Glutamatergic neuron (in vitro differentiated cells): Measurements from ENCODE around the gene ZNF22. TPM values are rescaled to one million over a fixed set of nuclear protein-coding genes. Genes with fewer than 3 reads are reported as not detected.

Source experiments
- DNase-seq: peaks from one replicate; pipeline ENCODE4 v3.0.0; 2022
- H3K27ac Mint-ChIP-seq: one replicate; pipeline ENCODE4 v1.8.0; 2020; ENCODE audit warnings: mild to moderate bottlenecking, mixed read lengths, inconsistent platforms; ENCODE audit not compliant: unreplicated experiment
- H3K27me3 Mint-ChIP-seq: one replicate; pipeline ENCODE4 v1.8.0; 2020; ENCODE audit warnings: mild to moderate bottlenecking, moderate library complexity, mixed read lengths, inconsistent platforms; ENCODE audit not compliant: unreplicated experiment
- H3K36me3 Mint-ChIP-seq: one replicate; pipeline ENCODE4 v1.8.0; 2020; ENCODE audit warnings: mild to moderate bottlenecking, mixed read lengths, inconsistent platforms; ENCODE audit not compliant: unreplicated experiment
- H3K4me1 Mint-ChIP-seq: one replicate; pipeline ENCODE4 v1.8.0; 2020; ENCODE audit warnings: mild to moderate bottlenecking, low read depth, mixed read lengths, inconsistent platforms; ENCODE audit not compliant: unreplicated experiment
- H3K4me3 Mint-ChIP-seq: one replicate; pipeline ENCODE4 v1.8.0; 2020; ENCODE audit warnings: mild to moderate bottlenecking, mixed read lengths, inconsistent platforms; ENCODE audit not compliant: unreplicated experiment
- H3K9me3 Mint-ChIP-seq: one replicate; pipeline ENCODE4 v1.8.0; 2020; ENCODE audit warnings: mild to moderate bottlenecking, moderate library complexity, mixed read lengths, inconsistent platforms; ENCODE audit not compliant: unreplicated experiment
- CTCF ChIP-seq: fragments of 200-600 bp; sonication (generic); IDR thresholded peaks from one replicate; pipeline ENCODE4 v1.5.0; 2021; ENCODE audit not compliant: partially characterized antibody, unreplicated experiment
- total RNA-seq: library from RNA; stranded (reverse); fragmentation: NEBNext Ultra II Directional; extraction: Animal tissue kit (Norgen Biotek cat#: 25700); gene quantifications from one replicate; pipeline ENCODE4 v1.2.1, GENCODE V29; 2021; ENCODE audit not compliant: unreplicated experiment

Gene ZNF22
- total RNA-seq, 1 donor from 2014 or later: 40.2 TPM

GRCh38 chr10:44965651-44966097, 35.0 kb upstream of the ZNF22 start:
- H3K27ac Mint-ChIP-seq: peak overlapping the region; percentile 99
- H3K36me3 Mint-ChIP-seq: peaks cover 6% of the 10 kb centered on the region
- peaks cover 69% of the 10 kb centered on the region for H3K4me1 Mint-ChIP-seq
- DNase-seq: peak; percentile 64
- H3K4me3 Mint-ChIP-seq: peak overlapping the region; percentile 82
- no peak for TF ChIP-seq CTCF
- H3K27me3 Mint-ChIP-seq: peaks cover 33% of the 10 kb centered on the region
- H3K9me3 Mint-ChIP-seq: peaks cover 48% of the 10 kb centered on the region

DNA sequence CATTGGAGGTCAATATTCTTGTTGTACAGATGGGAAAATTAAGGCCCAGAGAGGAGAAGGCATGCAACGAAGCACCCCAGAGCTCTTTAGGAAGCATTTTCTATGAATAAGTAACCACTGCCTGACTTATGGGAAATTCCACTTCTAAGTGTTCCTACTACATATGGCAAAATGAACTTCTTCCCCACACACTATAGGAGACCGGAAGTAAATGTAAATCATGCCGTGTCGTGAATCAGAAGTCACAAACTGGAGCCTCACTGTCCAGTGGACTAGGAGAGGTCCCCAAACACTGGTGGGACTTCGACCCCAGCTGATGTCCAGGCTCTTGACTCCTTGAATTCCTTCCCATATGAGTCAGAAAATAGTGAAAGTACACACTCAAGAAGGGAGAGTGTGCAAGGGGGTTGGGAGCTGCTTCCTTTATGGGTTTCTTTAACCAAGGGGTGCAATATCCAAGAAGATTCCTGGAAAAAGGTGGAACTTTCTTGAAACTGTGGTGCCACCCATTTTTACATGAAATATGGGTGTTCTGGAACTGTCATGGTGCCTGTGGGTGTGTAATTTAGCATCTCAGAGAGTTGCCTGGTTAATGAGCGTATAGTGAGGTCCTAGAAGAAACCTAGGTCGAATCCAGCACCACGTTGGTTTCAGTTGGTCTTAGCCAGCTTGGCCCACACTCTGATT, 34.5 kb upstream of the ZNF22 start:
- peaks cover 6% of the 10 kb centered on the region for H3K36me3 Mint-ChIP-seq
- TF ChIP-seq CTCF: no peak
- H3K4me1 Mint-ChIP-seq: peaks cover 63% of the 10 kb centered on the region
- H3K27ac Mint-ChIP-seq: peak overlapping the region; percentile 99
- peaks cover 32% of the 10 kb centered on the region for H3K27me3 Mint-ChIP-seq
- no peak for DNase-seq
- H3K4me3 Mint-ChIP-seq: peak overlapping the region; percentile 82
- H3K9me3 Mint-ChIP-seq: peaks cover 43% of the 10 kb centered on the region

- Mint-ChIP-seq H3K36me3 (peaks cover 6% of the 10 kb centered on the region), H3K9me3 (peaks cover 41% of the 10 kb centered on the region), H3K27me3 (peaks cover 34% of the 10 kb centered on the region), H3K4me3 (peak overlapping the region; percentile 49), H3K4me1 (peaks cover 57% of the 10 kb centered on the region), H3K27ac (no peak overlapping the region)
- no peak for DNase-seq
- peak; percentile 70 for TF ChIP-seq CTCF
Observed at GRCh38 chr10:44966816-44967509, 33.8 kb upstream of the ZNF22 start.

DNA sequence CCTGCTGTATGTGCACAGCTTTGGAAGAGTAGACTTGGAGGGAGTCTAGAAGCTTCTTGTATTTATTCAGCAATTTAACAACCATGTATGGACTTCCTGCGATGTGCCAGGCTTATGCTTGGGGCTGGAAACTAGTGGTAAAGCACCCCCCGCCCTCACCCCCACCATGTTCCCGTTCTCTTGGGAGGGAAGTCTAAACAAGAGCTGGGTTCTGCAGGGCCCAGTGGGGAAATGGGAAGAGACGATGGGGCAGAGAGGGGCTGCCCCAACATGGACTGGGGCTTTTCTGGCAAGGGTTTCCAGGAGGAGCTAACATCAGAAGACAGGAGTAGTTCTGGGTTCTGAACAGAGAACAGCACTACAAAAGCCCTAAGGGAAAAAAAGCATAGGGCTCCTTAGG, 33.1 kb upstream of the ZNF22 start:
- Mint-ChIP-seq H3K4me3 (peak overlapping the region; percentile 49), H3K27ac (no peak overlapping the region), H3K27me3 (peaks cover 37% of the 10 kb centered on the region), H3K9me3 (peaks cover 36% of the 10 kb centered on the region), H3K36me3 (peaks cover 6% of the 10 kb centered on the region), H3K4me1 (peaks cover 53% of the 10 kb centered on the region)
- no peak for DNase-seq
- no peak for TF ChIP-seq CTCF

GRCh38 chr10:44968091-44968490, 32.6 kb upstream of the ZNF22 start:
- peak overlapping the region; percentile 6 for H3K27ac Mint-ChIP-seq
- H3K4me3 Mint-ChIP-seq: peak overlapping the region; percentile 43
- H3K27me3 Mint-ChIP-seq: peaks cover 35% of the 10 kb centered on the region
- peaks cover 32% of the 10 kb centered on the region for H3K9me3 Mint-ChIP-seq
- no peak for TF ChIP-seq CTCF
- H3K36me3 Mint-ChIP-seq: peaks cover 6% of the 10 kb centered on the region
- peaks cover 50% of the 10 kb centered on the region for H3K4me1 Mint-ChIP-seq
- no peak for DNase-seq
